ENCODE results near the gene THSD4. TPM values are rescaled to one million over a fixed set of nuclear protein-coding genes. Genes with fewer than 3 reads are reported as not detected.
A peak's percentile ranks its signal among the peaks of the same experiment; 100 is the strongest.

Gene THSD4
- total RNA-seq, 1 donor from 2014 or later = 151 TPM

DNA sequence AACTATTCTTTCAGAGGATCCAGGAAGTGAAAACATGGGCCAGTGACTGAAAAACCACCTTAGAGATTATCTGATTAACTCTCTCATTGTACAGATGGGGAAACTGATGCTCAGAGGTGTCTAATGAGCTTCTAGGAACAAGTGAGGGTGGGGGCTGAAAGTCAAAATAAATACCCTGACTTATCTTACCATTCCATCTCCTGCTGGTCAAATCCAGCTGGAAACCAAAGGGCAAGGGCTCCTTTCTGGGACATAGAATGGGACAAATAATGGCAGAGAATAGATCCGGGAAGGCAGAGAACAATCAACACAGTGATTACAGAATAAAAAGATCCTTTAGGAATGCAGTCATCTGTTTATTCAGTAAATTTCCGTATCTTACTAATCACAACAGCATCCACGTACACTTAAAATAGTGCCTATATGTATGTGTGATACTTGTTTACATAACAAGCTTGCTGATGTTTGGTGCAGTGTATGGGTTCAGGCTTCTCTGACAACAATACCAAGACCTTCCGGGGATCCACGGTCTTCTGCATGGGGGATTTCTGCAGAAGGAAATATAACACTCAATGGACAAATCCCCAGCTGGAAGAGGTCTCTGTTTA is 173.2 kb downstream of the THSD4 start:
- no peak for DNase-seq (ENCODE audit: low spot score in 2 of 2)
- Histone ChIP-seq H3K4me3 (no peak overlapping the region), H3K27me3 (no peaks in the 10 kb centered on the region), H3K27ac (peak overlapping the region; percentile 67 to 76), H3K4me1 (peaks cover 0 to 23% of the 10 kb centered on the region in 2 donors), H3K9me3 (no peaks in the 10 kb centered on the region), H3K36me3 (no peaks in the 10 kb centered on the region)
- TF ChIP-seq, protein P1, sequence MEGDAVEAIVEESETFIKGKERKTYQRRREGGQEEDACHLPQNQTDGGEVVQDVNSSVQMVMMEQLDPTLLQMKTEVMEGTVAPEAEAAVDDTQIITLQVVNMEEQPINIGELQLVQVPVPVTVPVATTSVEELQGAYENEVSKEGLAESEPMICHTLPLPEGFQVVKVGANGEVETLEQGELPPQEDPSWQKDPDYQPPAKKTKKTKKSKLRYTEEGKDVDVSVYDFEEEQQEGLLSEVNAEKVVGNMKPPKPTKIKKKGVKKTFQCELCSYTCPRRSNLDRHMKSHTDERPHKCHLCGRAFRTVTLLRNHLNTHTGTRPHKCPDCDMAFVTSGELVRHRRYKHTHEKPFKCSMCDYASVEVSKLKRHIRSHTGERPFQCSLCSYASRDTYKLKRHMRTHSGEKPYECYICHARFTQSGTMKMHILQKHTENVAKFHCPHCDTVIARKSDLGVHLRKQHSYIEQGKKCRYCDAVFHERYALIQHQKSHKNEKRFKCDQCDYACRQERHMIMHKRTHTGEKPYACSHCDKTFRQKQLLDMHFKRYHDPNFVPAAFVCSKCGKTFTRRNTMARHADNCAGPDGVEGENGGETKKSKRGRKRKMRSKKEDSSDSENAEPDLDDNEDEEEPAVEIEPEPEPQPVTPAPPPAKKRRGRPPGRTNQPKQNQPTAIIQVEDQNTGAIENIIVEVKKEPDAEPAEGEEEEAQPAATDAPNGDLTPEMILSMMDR (IDR thresholded peaks at IDR 0.05) = no peak
- intact Hi-C loops (cut with DNase I) = loop anchor here (10.0 kb wide), 1 partner anchor 174 kb away; the partner anchor contains the start of gene THSD4

DNA sequence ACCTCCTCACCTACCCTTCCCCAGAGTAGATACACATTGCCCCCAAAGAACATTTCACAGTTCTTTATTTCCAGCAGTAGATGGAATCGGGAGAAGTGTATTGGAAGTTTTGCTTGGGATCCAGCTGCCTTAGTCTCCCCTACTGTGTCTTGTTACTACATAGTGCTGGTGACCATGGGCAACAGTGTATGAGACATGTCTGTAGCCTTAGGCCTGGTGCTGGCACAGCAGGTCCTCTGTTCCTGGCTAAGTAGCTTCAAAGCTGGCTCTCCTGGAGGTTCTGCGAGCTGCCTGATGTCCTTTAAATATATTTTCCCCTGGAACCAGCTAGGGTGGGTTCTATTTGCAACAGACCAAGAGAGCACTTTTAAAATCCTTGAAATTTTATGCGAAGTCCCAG is 174.7 kb downstream of the THSD4 start:
- intact Hi-C loops (cut with DNase I) = no loop called here
- Histone ChIP-seq H3K4me3 (no peak overlapping the region), H3K4me1 (peaks cover 3 to 32% of the 10 kb centered on the region in 2 donors), H3K27ac (peak overlapping the region; percentile 67 to 76), H3K36me3 (no peaks in the 10 kb centered on the region), H3K27me3 (no peaks in the 10 kb centered on the region), H3K9me3 (no peaks in the 10 kb centered on the region)
- DNase-seq (ENCODE audit: low spot score in 2 of 2) = no peak
- TF ChIP-seq, protein P1 (IDR thresholded peaks at IDR 0.05) = no peak

DNA sequence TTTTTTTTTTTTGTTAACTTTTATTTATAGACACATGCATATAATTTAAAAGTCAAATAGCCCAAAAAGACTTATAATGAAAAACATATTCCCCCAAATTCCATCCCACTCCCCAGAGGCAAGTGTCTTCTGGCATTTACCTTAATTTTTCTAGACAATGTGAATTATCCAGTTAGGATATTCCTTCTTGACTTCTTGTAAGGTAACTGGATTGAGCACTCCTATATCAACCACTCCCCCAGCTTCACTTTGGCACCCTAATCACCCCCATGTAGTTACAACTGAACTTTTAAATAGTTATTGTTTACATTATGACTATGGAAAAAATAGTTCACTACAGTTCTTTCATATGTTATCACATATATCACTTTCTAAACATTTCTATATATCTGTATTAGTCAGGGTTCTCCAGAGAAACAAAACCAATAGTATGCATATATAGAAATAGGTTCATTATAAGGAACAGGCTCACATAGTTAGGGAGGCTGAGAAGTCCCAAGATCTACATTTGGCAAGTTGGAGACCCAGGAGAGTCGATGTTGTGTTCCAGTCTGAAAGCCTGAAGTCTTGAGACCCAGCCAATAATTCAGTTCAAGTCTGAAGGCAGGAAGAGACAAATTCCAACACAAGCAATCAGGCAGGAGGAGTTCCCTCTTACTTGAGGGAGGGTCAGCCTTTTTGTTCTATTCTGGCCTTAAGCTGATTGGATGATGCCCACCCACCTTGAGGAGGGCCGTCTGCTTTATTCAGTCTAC is 175.8 kb downstream of the THSD4 start:
- no peak overlapping the region for H3K4me3 ChIP-seq
- no peaks in the 10 kb centered on the region for H3K36me3 ChIP-seq
- peak overlapping the region; percentile 31 to 76 for H3K27ac ChIP-seq
- H3K9me3 ChIP-seq = no peaks in the 10 kb centered on the region
- intact Hi-C loops (cut with DNase I) = no loop called here
- TF ChIP-seq, protein P1 (IDR thresholded peaks at IDR 0.05) = no peak
- peaks cover 12 to 38% of the 10 kb centered on the region in 2 donors for H3K4me1 ChIP-seq
- DNase-seq (ENCODE audit: low spot score in 2 of 2) = no peak
- no peaks in the 10 kb centered on the region for H3K27me3 ChIP-seq

DNA sequence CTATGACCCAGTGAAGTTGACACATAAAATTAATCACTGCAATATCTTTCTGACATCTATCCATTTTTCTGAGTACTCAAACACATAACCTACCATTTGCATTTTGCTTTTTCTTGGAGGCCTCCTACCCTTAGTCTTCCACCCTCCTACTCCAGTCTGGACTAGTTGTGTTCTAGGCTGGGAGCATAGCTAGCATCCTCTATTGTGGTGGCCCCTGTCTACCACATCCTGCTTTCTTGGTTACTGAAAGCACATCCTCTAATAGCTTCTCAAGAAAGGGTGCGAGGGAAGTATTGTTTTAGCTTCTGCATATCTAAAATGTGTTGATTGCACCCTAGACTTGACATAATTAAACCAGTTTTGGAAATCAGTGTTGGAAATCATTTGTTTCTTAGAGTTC is 176.5 kb downstream of the THSD4 start:
- TF ChIP-seq, protein P1 (IDR thresholded peaks at IDR 0.05) = no peak
- Histone ChIP-seq H3K9me3 (no peaks in the 10 kb centered on the region), H3K4me3 (no peak overlapping the region), H3K36me3 (no peaks in the 10 kb centered on the region), H3K4me1 (peaks cover 12 to 42% of the 10 kb centered on the region in 2 donors), H3K27me3 (no peaks in the 10 kb centered on the region), H3K27ac (peak overlapping the region; percentile 31 to 76)
- intact Hi-C loops (cut with DNase I) = no loop called here
- no peak for DNase-seq (ENCODE audit: low spot score in 2 of 2)

DNA sequence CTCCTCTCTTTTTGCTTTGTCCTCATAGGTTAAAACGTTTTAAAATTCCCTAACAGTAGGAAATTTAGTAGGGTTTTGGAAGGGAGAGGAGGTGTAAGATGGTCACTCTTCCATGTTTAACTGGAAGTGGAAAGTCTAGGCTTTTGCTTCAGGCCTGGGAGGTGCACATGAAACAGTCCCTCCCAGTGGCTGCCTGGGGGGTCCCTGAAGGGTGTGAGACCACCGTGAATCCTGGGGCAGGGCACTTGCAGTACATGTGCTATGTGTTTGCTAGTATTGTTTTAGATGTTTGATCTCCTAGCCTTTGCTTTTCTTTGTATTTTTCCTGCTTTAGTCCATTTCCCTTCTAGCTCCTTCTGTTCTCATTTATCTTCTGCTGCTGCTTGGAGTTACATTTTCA is 178.5 kb downstream of the THSD4 start:
- TF ChIP-seq, protein P1 (IDR thresholded peaks at IDR 0.05) = no peak
- H3K27me3 ChIP-seq = no peaks in the 10 kb centered on the region
- H3K4me1 ChIP-seq = peaks cover 12 to 32% of the 10 kb centered on the region in 2 donors
- H3K36me3 ChIP-seq = no peaks in the 10 kb centered on the region
- no peak overlapping the region for H3K4me3 ChIP-seq
- no peaks in the 10 kb centered on the region for H3K9me3 ChIP-seq
- intact Hi-C loops (cut with DNase I) = loop anchor here (2.0 kb wide), 1 partner anchor 15 kb away; no protein-coding TSS in a partner anchor
- peak overlapping the region; percentile 62 to 80 for H3K27ac ChIP-seq
- no peak for DNase-seq (ENCODE audit: low spot score in 2 of 2)

All from ascending aorta (tissue), 2 donors.